Heart right ventricle (tissue), 16 donors: ENCODE results near the gene KCNIP1. TPM values are rescaled to one million over a fixed set of nuclear protein-coding genes. Genes with fewer than 3 reads are reported as not detected.

Experiments used
- ATAC-seq, 8 donors: fragments of 200-7000 bp; cut with Tn5 transposase; one replicate each; pipeline ENCODE4 v1.9.1; 2020; ENCODE audit warnings: mild to moderate bottlenecking in 8 of 8, moderate library complexity in 8 of 8, moderate number of reproducible peaks in 1 of 8
- DNase-seq, 2 donors: peaks; one replicate each; pipeline ENCODE4 v3.0.0-alpha.2; 2020
- H3K27ac ChIP-seq, 10 donors: fragments of 200-600 bp; sonication (generic) in 2 of 10; one replicate each; pipeline versions ENCODE4 v1.5.0 to v1.8.0; 2020 to 2022; ENCODE audit warnings: mild to moderate bottlenecking in 3 of 10
- H3K27me3 ChIP-seq, 7 donors: fragments of 200-600 bp; one replicate each; pipeline ENCODE4 v1.8.0; 2021 to 2022; ENCODE audit warnings: mild to moderate bottlenecking in 2 of 7
- H3K36me3 ChIP-seq, 9 donors: fragments of 200-600 bp; sonication (generic) in 1 of 9; one replicate each; pipeline versions ENCODE4 v1.5.0 to v1.8.0; 2020 to 2022; ENCODE audit warnings: mild to moderate bottlenecking in 2 of 9
- H3K4me1 ChIP-seq, 9 donors: fragments of 200-600 bp; sonication (generic) in 1 of 9; one replicate each; pipeline versions ENCODE4 v1.5.0 to v1.8.0; 2020 to 2022; ENCODE audit warnings: mild to moderate bottlenecking in 4 of 9
- H3K4me3 ChIP-seq, 10 donors: fragments of 200-600 bp; sonication (generic) in 2 of 10; one replicate each; pipeline versions ENCODE4 v1.5.0 to v1.8.0; 2020 to 2022; ENCODE audit warnings: mild to moderate bottlenecking in 7 of 10, moderate library complexity in 2 of 10
- H3K9me3 ChIP-seq, 11 donors: fragments of 200-600 bp in 10 of 11; sonication (generic) in 2 of 11; one replicate each; pipeline versions ENCODE4 v1.5.0 to v1.8.0; 2013 to 2022; ENCODE audit warnings: mild to moderate bottlenecking in 2 of 11, control low read depth in 1 of 11, moderate library complexity in 1 of 11
- WGBS, 2 donors: extraction: QIAGEN DNeasy Blood & Tissue Kit; methylation state at CpG; one replicate each; pipeline ENCODE4 v1.1.7; 2013; ENCODE audit warnings: inconsistent platforms in 1 of 2; 5-methylcytosine and 5-hydroxymethylcytosine counted together
- intact Hi-C, 10 donors: fragments of 100-400 bp; cut with DNase I; formaldehyde crosslinking; loops; one replicate each; pipeline versions ENCODE4 v1.11.1 to v1.14.2; 2022
- polyA plus RNA-seq, 2 donors: library from polyadenylated mRNA; stranded (reverse); fragments of 200-250 nt; gene quantifications; one replicate each; pipeline ENCODE4 v1.2.3, GENCODE V29; 2013
- total RNA-seq, 10 donors: library from RNA; stranded (reverse); fragmentation: NEBNext Ultra II Directional in 3 of 10; extraction: Animal tissue kit (Norgen Biotek cat#: 25700) in 3 of 10; gene quantifications; one replicate each; pipeline versions ENCODE4 v1.2.1 to v1.2.4, GENCODE V29; 2021 to 2023
- TF ChIP-seq, protein P1 (sequence below), 9 donors: fragments of 200-600 bp; sonication (generic) in 2 of 9; IDR thresholded peaks; one replicate each; pipeline versions ENCODE4 v1.5.0 to v1.8.0; 2021 to 2022; ENCODE audit warnings: antibody characterized with exemption in 9 of 9, mild to moderate bottlenecking in 5 of 9, moderate library complexity in 1 of 9
- donor health status: Arrhythmogenic right ventricular cardiomyopathy.
- donor health status: ischemic (EF 13 %, LVEDD 7.1; RV severe dilation, severe dysfunction).
- donor health status: healthy with polysubstance abuse.
- donor health status: DM: no; HTN: yes; CAD: no.
- donor health status: DM: no; HTN: no; CAD: no.
- donor health status: ischemic (EF 25% LVEDD 6.9; RV normal size, moderate dysfunction).
- donor health status: ischemic (EF 25% LVEDD 5.7; RV mildly dilated, moderate dysfunction).
- donor health status: healthy.
- donor health status: DM: yes; HTN: yes; CAD: no.
- donor health status: Ischemic cardiomyopathy.
- donor health status: ischemic (EF 35%, LVEDD 5.7; RV mildly dilated, moderate dysfunction).
- donor health status: nonischemic (EF 11% LVEDD 7.7; RV severe dilation, severe dysfunction).
- donor health status: DM: yes; HTN: yes; CAD: no.
- donor health status: PGD.
- donor health status: ischemic (EF 29% LVEDD 5.4; RV normal size, mild dysfunction).
- donor health status: nonischemic (EF 23%, LVEDD 6.1; RV moderate dilation, normal function).

The KCNIP1 gene
- total and polyA plus RNA-seq, 12 donors = 0.06 to 0.67 (median 0.21) TPM; not detected in 7

DNA sequence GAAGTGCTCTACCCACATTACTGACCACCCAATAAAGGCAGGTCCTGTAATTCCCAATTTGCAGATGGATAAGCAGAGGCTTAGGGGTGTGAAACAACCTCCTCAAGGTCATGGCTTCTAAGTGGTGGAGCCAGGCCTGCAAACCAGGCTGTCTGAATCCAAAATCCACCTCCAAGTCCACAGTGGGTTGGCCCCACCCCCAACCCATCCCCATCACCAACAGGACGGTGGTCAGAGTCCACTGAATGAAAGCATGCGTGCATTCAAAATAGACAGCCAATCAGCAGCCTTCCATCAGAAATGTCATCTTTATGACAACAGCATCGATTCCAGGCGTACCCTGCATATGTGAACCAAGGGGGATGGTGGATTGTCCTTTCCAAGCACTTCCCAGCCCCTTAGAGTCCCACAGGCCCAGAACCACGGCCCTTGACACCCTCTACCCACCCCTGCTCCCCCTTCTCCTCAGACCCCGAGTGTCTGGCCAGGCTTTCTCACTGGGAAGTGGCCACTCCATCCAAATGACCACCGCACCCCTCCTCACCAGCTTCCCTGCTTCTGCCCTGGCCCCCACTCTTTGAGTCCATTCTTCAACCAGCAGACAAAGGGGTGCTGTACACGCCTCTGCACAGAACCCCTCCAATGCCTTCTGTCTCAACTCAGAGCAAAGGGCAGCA, 133.1 kb downstream of the KCNIP1 start:
- H3K9me3 ChIP-seq = no peaks in the 10 kb centered on the region
- no peak overlapping the region for H3K4me3 ChIP-seq
- ATAC-seq (no peak), DNase-seq (no peak)
- no peaks in the 10 kb centered on the region for H3K27me3 ChIP-seq
- H3K4me1 ChIP-seq = peaks cover 2 to 35% (median 19%) of the 10 kb centered on the region in 9 donors
- WGBS, 2 donors = 89 to 95% methylated on average over 8 of the region's 8 CpGs
- H3K36me3 ChIP-seq = no peaks in the 10 kb centered on the region
- no peak overlapping the region for H3K27ac ChIP-seq
- TF ChIP-seq, protein P1, sequence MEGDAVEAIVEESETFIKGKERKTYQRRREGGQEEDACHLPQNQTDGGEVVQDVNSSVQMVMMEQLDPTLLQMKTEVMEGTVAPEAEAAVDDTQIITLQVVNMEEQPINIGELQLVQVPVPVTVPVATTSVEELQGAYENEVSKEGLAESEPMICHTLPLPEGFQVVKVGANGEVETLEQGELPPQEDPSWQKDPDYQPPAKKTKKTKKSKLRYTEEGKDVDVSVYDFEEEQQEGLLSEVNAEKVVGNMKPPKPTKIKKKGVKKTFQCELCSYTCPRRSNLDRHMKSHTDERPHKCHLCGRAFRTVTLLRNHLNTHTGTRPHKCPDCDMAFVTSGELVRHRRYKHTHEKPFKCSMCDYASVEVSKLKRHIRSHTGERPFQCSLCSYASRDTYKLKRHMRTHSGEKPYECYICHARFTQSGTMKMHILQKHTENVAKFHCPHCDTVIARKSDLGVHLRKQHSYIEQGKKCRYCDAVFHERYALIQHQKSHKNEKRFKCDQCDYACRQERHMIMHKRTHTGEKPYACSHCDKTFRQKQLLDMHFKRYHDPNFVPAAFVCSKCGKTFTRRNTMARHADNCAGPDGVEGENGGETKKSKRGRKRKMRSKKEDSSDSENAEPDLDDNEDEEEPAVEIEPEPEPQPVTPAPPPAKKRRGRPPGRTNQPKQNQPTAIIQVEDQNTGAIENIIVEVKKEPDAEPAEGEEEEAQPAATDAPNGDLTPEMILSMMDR (IDR thresholded peaks at IDR 0.05) = no peak
- intact Hi-C loops = loop anchor here in 9 of 10 donors (5.0 to 10.0 kb wide), 9 partner anchors 105 to 708 kb away; no protein-coding TSS in a partner anchor

DNA sequence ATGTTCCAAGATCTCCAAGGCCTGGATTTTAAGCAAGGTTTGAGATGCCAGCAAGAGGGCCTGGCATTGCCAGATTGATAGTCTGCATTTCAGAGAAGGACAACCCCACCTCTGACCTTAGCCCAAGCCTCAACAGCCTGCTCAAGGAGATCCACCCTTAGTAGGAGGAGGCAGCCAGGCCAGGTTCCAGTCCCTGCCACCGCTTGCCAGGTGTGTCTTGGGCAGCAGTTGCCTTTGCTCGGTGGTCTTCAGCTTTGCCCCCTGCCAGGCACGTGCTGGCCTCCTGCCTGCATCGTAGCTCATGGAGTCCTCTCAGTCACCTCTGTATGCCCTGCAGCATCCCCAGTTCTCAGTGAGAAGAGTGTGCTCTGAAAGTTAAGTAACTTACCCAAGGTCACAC, 134.2 kb downstream of the KCNIP1 start:
- intact Hi-C loops = loop anchor here (2.0 to 10.0 kb wide), 14 partner anchors 104 to 707 kb away; no protein-coding TSS in a partner anchor
- Histone ChIP-seq H3K36me3 (no peaks in the 10 kb centered on the region), H3K27ac (no peak overlapping the region), H3K9me3 (no peaks in the 10 kb centered on the region), H3K4me3 (no peak overlapping the region), H3K4me1 (peaks cover 0 to 24% (median 11%) of the 10 kb centered on the region in 9 donors), H3K27me3 (no peaks in the 10 kb centered on the region)
- 94 to 95% methylated on average over 4 of the region's 4 CpGs for WGBS, 2 donors
- TF ChIP-seq, protein P1 (IDR thresholded peaks at IDR 0.05) = no peak
- no peak for ATAC-seq
- DNase-seq = no peak

DNA sequence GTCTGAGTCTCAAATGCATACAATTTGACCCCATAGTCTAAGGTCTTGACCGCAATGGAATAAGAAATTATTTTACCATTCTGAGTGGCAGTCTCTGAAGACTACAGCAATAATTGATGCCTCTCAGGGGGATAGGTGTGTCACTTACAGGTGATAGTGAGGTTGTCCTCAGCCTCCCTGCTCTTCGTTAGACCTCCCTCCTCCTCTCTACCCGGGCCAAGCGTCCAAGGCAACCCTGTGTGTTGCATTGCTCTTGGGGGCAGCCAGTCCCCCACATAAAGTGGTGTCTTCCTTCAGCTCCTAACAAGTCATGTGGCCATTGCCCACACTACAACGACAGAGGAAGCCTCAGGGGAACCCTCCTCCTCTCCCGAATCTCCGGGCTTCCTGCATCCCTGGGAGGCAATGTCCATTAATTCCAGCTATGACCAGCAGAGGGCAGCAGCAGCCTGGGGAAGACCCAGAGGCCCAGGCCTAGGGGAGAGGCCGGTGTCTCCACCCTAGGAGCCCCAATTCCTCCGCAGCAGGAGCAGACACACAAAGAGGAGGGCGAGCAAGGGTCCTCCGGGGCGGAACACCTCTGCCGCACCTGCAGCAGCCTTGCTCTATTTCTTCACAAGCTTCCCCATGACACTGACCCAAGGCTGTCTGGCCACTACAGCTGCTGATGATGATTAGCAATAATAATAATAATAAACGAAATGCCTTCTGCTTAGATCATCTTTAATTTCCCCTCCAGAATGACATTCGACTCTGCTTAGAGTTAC, 134.8 kb downstream of the KCNIP1 start:
- 36 to 37% methylated on average over 15 of the region's 15 CpGs for WGBS, 2 donors
- intact Hi-C loops = loop anchor here (2.0 to 10.0 kb wide), 14 partner anchors 104 to 706 kb away; no protein-coding TSS in a partner anchor
- H3K4me1 ChIP-seq = peaks cover 0 to 26% (median 11%) of the 10 kb centered on the region in 9 donors
- no peaks in the 10 kb centered on the region for H3K36me3 ChIP-seq
- H3K27me3 ChIP-seq = no peaks in the 10 kb centered on the region
- no peak overlapping the region for H3K4me3 ChIP-seq
- TF ChIP-seq, protein P1 (IDR thresholded peaks at IDR 0.05) = peak; percentile 71 to 94 (median 87)
- peak; percentile 61 to 69 for DNase-seq
- ATAC-seq = peak; percentile 46 to 76 (median 64)
- no peaks in the 10 kb centered on the region for H3K9me3 ChIP-seq
- H3K27ac ChIP-seq = no peak overlapping the region

DNA sequence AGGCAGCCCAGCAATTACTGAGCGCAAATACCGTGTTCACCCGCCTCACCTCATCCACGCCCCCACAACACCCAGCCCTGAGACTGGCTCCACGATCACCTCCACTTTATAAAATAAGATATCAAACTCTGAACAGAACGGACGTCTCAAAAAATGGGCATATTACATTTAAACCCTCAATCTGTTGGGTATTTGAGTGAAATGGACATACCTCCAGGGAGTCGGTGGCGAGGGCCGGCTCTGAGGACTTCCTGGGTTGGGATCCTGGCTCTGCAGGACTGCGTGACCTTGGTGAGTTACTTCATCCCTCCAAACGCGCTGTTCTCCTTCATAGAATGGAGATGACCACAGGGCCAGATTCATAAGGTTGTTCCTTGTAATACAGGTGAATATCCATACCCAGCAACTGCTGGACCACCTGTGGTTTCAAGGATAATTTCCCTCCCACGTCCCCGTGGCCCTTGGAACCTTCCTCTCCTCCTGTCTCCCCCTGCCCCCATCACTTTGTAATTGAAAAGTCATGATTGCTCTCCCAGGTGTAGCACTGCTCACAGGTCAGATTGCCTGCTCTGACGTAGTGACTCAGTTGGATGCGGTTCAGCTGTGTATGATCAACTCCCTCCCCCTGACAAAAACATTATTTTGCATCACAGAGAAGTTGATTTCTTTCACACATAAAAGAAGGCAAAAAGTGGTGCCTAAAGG, 135.6 kb downstream of the KCNIP1 start:
- 86 to 89% methylated on average over 17 of the region's 17 CpGs for WGBS, 2 donors
- Histone ChIP-seq H3K4me1 (peaks cover 0 to 20% (median 5%) of the 10 kb centered on the region in 9 donors), H3K9me3 (no peaks in the 10 kb centered on the region), H3K36me3 (no peaks in the 10 kb centered on the region), H3K4me3 (no peak overlapping the region), H3K27me3 (peaks cover 0 to 3% (median 0%) of the 10 kb centered on the region in 7 donors), H3K27ac (no peak overlapping the region)
- TF ChIP-seq, protein P1 (IDR thresholded peaks at IDR 0.05) = no peak
- ATAC-seq (no peak), DNase-seq (no peak)
- intact Hi-C loops = loop anchor here (2.0 to 10.0 kb wide), 14 partner anchors 103 to 705 kb away; no protein-coding TSS in a partner anchor
